HG03095 (cell line): ENCODE results near the gene GET4.
"Not testable (repeated sequence)": the region's sequence is repeated elsewhere in the genome, so short reads cannot be mapped to it uniquely, and the experiment has no call there.

Experiments used
- ATAC-seq: cut with Tn5 transposase; IDR thresholded peaks from one replicate; pipeline ENCODE4 v1.9.1; 2021; ENCODE audit warnings: moderate library complexity; ENCODE audit not compliant: unreplicated experiment

The GET4 gene

DNA sequence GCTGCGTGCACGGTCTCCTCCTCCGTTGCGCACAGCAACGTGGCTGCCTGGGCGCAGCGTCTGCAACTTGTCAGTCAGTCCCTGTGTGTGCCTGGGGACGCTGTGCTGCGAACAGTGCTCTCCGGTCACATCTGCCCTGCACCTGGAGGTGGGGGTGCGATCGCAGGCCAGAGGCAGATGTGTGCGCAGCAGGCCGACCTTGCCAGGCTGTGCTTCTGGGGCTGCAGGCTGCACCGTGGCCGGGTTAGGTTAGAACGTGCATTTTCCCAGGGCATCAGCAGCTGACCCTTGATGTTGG lies 8.2 kb upstream of the GET4 start:
- no peak for ATAC-seq

DNA sequence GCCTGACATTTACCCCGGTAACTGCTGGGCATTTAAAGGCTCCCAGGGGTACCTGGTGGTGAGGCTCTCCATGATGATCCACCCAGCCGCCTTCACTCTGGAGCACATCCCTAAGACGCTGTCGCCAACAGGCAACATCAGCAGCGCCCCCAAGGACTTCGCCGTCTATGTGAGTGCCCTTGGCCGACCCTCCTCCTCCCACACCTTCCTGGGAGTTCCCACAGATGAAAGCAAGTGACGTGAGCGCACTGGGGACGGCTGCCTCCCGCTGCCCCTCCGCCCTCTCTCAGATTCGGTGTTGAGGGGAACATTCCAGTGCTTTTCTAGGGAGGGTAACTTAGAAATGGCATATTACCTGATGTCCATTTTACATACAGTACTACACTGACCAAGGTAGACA lies 7.0 kb upstream of the GET4 start:
- no peak for ATAC-seq

GRCh38 chr7:871900-872537 lies 4.3 kb upstream of the GET4 start:
- ATAC-seq: no peak

- ATAC-seq: not testable (repeated sequence)
Observed at GRCh38 chr7:872685-873084, 3.7 kb upstream of the GET4 start.

DNA sequence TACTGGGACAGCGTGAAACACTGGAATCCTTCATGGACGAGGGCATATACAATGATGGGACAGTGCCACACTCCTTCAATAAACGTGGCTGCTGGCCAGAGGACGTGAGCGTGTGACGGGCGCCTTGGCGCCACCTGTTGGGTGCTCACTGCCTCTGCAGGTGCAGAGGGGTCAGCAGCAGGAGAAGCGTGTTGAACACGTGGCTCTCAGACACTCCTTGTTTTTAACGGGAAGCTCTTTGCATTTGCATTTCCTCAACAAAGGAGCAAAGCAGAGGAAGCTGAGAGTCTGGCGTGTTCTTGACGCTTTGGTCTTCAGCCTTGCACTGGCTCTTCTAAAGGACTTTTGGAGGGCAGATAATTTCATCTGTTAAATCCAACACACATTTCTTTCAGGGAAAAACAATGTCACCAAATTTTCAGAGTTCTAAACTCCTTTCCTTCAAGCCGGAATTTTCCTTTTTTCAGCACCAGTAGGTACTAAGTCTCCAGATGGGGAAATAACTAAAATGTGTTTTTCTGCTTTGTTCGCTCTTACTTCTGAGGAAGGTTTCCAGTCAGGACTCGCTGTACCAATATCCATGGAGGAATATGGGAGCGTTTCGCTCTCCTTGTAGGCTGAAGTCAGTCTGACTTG lies 2.9 kb upstream of the GET4 start:
- ATAC-seq: no peak

DNA sequence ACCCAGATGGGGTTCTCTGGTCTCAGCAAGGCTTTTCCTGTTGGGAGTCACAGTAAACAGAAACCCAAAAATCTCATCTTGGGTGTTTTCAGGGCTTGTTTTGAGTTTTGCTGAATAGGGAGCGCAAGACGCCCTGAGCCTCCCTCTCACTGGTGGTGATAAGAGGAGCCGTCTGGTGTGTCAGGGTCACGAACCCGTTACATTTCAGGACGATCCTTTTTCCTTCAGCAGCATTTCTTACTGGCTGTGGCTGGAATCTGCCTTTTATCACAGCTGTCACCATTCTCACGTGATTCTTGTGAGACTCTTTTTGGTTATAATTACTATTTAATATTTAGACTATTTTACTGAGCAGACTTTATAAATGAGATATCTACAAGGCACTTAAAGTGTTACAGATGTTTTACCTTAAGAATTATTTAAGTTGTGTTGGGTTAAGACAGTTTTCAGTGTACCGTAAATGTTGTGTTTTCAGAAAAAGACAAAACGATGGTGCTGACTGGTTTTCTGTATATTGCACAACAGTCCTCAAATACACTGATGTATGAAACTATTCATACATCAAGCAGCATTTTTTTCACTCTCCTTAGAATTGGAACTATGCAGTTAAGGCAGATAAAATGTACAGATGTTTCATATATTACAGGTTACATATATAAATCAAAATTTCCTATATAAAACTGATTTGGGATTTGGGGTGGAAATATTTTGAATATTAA lies 2.2 kb upstream of the GET4 start:
- ATAC-seq: no peak

GRCh38 chr7:875051-875450 lies 1.3 kb upstream of the GET4 start:
- ATAC-seq: no peak

- no peak for ATAC-seq
Observed at GRCh38 chr7:875476-876076, 778 bp upstream of the GET4 start.

DNA sequence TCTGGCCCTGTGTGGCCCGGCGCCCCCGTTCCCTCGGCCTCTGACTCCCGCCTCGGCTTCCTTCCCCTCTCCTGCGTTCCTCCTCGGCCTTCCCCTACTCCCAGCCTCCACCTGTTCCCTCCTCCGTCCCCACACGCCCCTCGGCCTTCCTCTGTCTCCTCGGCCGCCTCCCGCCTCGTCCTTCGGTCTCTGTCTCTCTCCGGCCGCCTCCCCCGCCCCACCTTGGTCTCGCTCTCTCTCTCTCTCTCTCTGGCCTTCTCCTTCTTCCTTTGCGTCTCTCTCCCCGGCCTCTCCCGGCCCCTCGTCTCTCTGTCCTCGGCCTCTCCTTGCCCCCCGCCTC lies 588 bp downstream of the GET4 start:
- peak; percentile 22 for ATAC-seq

- no peak for ATAC-seq
Observed at GRCh38 chr7:877312-878232, 1.2 kb downstream of the GET4 start.

DNA sequence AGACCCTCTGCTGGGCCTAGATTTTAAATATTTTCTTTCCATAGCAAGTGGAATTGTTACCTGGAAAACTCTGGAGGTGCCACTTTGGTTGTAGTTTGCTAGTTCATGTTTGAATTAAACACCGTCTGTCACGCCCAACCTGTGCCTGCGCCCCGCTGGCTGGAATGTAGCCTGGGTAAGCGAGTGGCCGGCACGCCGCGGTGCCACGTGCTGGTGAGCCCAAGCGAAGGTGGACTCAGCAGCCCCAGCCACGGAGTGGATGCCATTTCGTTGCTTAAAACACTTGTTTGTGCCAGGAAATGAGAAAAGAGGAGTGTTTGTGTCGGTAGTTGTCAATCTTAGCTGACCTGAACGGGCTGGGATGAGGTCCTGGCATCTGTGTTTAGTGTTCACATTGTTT lies 2.7 kb downstream of the GET4 start:
- no peak for ATAC-seq

DNA sequence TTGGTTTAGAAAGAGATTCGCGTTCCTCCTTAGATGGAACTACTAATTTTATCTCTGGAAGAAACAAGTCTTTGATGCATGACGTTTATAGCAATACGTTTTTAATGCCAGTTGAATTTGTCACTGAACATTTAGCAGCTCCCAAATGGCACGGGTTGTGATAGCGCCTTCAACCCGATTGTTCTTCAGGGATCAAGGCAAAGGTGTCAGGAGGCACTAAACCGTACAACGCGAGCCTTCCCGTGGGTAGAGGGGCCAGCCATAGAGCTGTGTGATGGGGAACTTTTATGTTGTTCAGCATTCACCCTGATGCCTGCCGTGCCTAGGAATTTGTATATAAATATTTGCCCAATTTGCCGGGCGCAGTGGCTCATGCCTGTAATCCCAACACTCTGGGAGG lies 3.4 kb downstream of the GET4 start:
- ATAC-seq: no peak

GRCh38 chr7:880450-880849 lies 4.1 kb downstream of the GET4 start:
- ATAC-seq: no peak

GRCh38 chr7:881441-882234 lies 5.3 kb downstream of the GET4 start:
- no peak for ATAC-seq

DNA sequence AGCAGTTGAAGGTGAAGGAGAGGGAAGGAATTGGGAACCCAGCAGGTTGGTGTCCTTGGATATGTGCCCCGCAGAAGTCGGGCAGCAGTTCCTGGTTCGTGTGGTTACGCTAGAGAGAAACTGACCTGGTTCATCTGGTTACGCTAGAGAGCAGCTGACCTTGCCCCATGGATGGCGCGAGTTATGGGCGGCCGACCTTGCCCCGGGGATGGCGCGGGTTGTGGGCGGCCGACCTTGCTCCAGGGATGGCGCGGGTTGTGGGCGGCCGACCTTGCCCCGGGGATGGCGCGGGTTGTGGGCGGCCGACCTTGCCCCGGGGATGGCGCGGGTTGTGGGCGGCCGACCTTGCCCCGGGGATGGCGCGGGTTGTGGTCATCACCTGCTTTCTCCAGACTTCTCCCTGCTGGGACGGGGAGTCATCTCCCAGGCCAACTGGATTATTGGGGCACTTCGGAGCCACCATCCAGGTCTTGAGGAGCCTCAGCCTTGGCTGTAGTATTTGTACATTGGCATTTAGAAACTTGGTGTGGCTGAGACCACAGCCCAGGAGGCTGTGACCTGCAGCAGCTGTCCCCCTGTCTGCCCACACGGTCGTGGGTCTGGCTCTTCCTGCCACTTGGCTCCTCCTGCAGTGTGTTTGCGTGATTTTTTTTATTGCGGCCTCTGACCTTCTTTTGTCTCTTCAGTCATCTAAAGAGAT lies 6.1 kb downstream of the GET4 start:
- ATAC-seq: no peak

DNA sequence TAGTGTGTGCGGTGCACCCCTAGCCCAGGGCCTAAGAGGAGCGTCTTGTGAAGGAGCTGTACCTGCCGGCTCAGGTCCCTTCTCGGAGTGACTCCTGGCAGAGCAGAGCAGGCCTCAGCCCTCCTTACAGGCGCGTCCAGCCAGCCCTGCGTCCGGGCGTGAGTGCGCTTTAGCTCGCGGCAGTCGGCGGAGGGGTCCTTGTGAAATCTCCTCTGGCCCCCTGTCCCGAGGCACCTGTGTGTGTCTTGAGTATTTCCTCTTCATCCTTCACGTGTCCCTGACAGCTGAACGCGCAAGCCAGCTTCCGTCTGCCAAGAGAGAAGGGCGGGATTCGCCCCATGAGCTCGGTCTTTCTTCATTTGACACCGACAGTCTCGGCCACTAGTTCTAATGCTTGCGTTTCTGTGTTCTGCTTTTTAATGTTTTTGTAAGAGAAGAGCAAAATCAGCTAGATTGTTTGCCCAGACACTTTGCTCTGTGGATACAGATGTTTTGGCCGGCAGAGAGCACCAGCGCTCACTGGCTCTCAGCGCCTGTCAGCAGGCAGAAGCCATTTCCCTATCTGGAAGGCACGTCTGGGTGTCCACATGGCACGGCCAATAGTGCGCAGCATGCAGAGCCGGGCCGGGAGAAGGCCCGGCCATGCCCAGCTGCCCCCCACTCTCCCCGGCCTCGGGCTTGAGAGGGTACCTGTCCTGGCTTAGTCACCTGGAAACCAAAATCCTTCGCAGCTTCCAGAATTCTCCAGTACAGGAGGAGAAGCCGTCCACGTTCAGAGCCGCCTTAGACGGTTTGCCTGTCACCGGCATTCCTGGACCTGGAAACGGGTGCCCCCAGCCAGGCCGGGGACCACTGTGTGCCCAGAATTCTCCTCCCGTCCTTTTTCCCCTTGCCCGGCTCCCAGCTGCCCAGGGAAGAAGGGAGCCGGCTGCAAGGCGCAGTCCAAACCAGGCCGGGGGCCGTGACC lies 7.0 kb downstream of the GET4 start:
- ATAC-seq: no peak

GRCh38 chr7:884191-885003 lies 8.0 kb downstream of the GET4 start:
- ATAC-seq: no peak
